Jurkat, Clone E6-1 (cell line): ENCODE measurements around the gene TBC1D3B.
"Not testable (repeated sequence)": the region's sequence is repeated elsewhere in the genome, so short reads cannot be mapped to it uniquely, and the experiment has no call there.

ENCODE experiments used
- DNase-seq: peaks from one replicate; pipeline ENCODE4 v3.0.0-alpha.2; 2011; ENCODE audit warnings: low read depth, low spot score
- H3K4me3 ChIP-seq: 2 replicates; pipeline ENCODE4 v1.5.1; 2011; ENCODE audit warnings: mild to moderate bottlenecking, low read length, control low read depth, moderate library complexity

The TBC1D3B gene

GRCh38 chr17:36184023-36184765 is 7.8 kb upstream of the TBC1D3B start:
- DNase-seq: no peak
- no peak overlapping the region for H3K4me3 ChIP-seq

- no peak for DNase-seq
- no peak overlapping the region for H3K4me3 ChIP-seq
Observed at GRCh38 chr17:36183001-36183971, 6.8 kb upstream of the TBC1D3B start.

GRCh38 chr17:36182176-36183000 is 6.0 kb upstream of the TBC1D3B start:
- no peak for DNase-seq
- H3K4me3 ChIP-seq: no peak overlapping the region

GRCh38 chr17:36181446-36182175 is 5.2 kb upstream of the TBC1D3B start:
- not testable (repeated sequence) for DNase-seq, H3K4me3 ChIP-seq

GRCh38 chr17:36168836-36169235 is 7.6 kb downstream of the TBC1D3B start:
- not testable (repeated sequence) for DNase-seq, H3K4me3 ChIP-seq

GRCh38 chr17:36153895-36154610 is 22.4 kb downstream of the TBC1D3B start:
- no peak overlapping the region for H3K4me3 ChIP-seq
- no peak for DNase-seq

- H3K4me3 ChIP-seq: no peak overlapping the region
- DNase-seq: no peak
Observed at GRCh38 chr17:36152639-36153120, 23.8 kb downstream of the TBC1D3B start.

- no peak for DNase-seq
Observed at GRCh38 chr17:36151891-36152638, 24.4 kb downstream of the TBC1D3B start.

GRCh38 chr17:36149296-36149820 is 27.1 kb downstream of the TBC1D3B start:
- no peak for DNase-seq
- no peak overlapping the region for H3K4me3 ChIP-seq

More at GRCh38 chr17:36151891-36152638, 24.4 kb downstream of the TBC1D3B start:
- no peak overlapping the region for H3K4me3 ChIP-seq

- DNase-seq: peak; percentile 30
Observed at GRCh38 chr17:36148559-36149295, 27.7 kb downstream of the TBC1D3B start.

GRCh38 chr17:36147601-36148000 is 28.8 kb downstream of the TBC1D3B start:
- DNase-seq: no peak

More at GRCh38 chr17:36148559-36149295, 27.7 kb downstream of the TBC1D3B start:
- no peak overlapping the region for H3K4me3 ChIP-seq

GRCh38 chr17:36144981-36145729 is 31.3 kb downstream of the TBC1D3B start:
- DNase-seq: no peak

More at GRCh38 chr17:36147601-36148000, 28.8 kb downstream of the TBC1D3B start:
- H3K4me3 ChIP-seq: no peak overlapping the region

GRCh38 chr17:36144014-36144413 is 32.4 kb downstream of the TBC1D3B start:
- no peak for DNase-seq
- H3K4me3 ChIP-seq: no peak overlapping the region

More at GRCh38 chr17:36144981-36145729, 31.3 kb downstream of the TBC1D3B start:
- no peak overlapping the region for H3K4me3 ChIP-seq

- no peak overlapping the region for H3K4me3 ChIP-seq
- DNase-seq: no peak
Observed at GRCh38 chr17:36142806-36143205, 33.6 kb downstream of the TBC1D3B start.

- DNase-seq: no peak
Observed at GRCh38 chr17:36142235-36142634, 34.2 kb downstream of the TBC1D3B start.

More at GRCh38 chr17:36142235-36142634, 34.2 kb downstream of the TBC1D3B start:
- no peak overlapping the region for H3K4me3 ChIP-seq
